Uterus (tissue), 2 donors: Measurements from ENCODE around the gene CCNB2.

ENCODE experiments used
- CTCF ChIP-seq, 4 experiments: fragments of 200-600 bp in 2 of 4; fragments of 450-650 bp in 2 of 4; sonication (generic) in 2 of 4; IDR thresholded peaks; one replicate each; pipeline ENCODE4 v1.5.1; 2016 to 2019; ENCODE audit warnings: antibody characterized with exemption in 4 of 4, mild to moderate bottlenecking in 2 of 4, moderate library complexity in 1 of 4
- POLR2A ChIP-seq, 2 donors: fragments of 450-650 bp; IDR thresholded peaks; one replicate each; pipeline ENCODE4 v1.6.1; 2016; ENCODE audit warnings: antibody characterized with exemption in 2 of 2, mild to moderate bottlenecking in 1 of 2, moderate library complexity in 1 of 2

GRCh38 chr15:59094077-59094476, 10.9 kb upstream of the CCNB2 start:
- no peak for TF ChIP-seq CTCF (IDR thresholded peaks at IDR 0.05)
- TF ChIP-seq POLR2A (IDR thresholded peaks at IDR 0.05) = no peak
